DMS53 (cell line): ENCODE measurements around the gene CPSF3.
"Not testable (repeated sequence)": the region's sequence is repeated elsewhere in the genome, so short reads cannot be mapped to it uniquely, and the experiment has no call there.

Experiments
- DNase-seq: peaks from one replicate; lab custom pipeline; 2025; lab: John Stamatoyannopoulos, UW

CPSF3 gene

GRCh38 chr2:9466147-9466683, 42.8 kb downstream of the CPSF3 start:
- no peak for DNase-seq

- no peak for DNase-seq
These were observed 44.2 kb downstream of the CPSF3 start for GRCh38 chr2:9467687-9468086.

GRCh38 chr2:9471206-9471605, 47.8 kb downstream of the CPSF3 start:
- no peak for DNase-seq

- DNase-seq = no peak
These were observed 49.1 kb downstream of the CPSF3 start for GRCh38 chr2:9472511-9472910.

- peak; percentile 81 for DNase-seq
These were observed 50.0 kb downstream of the CPSF3 start for GRCh38 chr2:9473308-9473984.

GRCh38 chr2:9473985-9474360, 50.5 kb downstream of the CPSF3 start:
- peak; percentile 84 for DNase-seq

- DNase-seq = peak; percentile 72
These were observed 51.1 kb downstream of the CPSF3 start, which contains the start of gene IAH1 for GRCh38 chr2:9474361-9475057. IAH1 (plus strand) TSS chr2:9474551; CDS start chr2:9474567, 16 bp downstream.

GRCh38 chr2:9477914-9478313, 54.5 kb downstream of the CPSF3 start:
- no peak for DNase-seq

GRCh38 chr2:9478526-9478925, 55.1 kb downstream of the CPSF3 start:
- no peak for DNase-seq

GRCh38 chr2:9480157-9480556, 56.7 kb downstream of the CPSF3 start:
- no peak for DNase-seq

- DNase-seq = no peak
These were observed 59.7 kb downstream of the CPSF3 start for GRCh38 chr2:9483107-9483506.

GRCh38 chr2:9484533-9484932, 61.1 kb downstream of the CPSF3 start:
- peak; percentile 5 for DNase-seq

- no peak for DNase-seq
These were observed 65.4 kb downstream of the CPSF3 start for GRCh38 chr2:9488583-9489547.

GRCh38 chr2:9490789-9491188, 67.3 kb downstream of the CPSF3 start:
- DNase-seq = no peak

- DNase-seq = no peak
These were observed 69.5 kb downstream of the CPSF3 start for GRCh38 chr2:9492927-9493326.

- DNase-seq = no peak
These were observed 70.0 kb downstream of the CPSF3 start for GRCh38 chr2:9493478-9493877.

GRCh38 chr2:9494081-9494480, 70.6 kb downstream of the CPSF3 start:
- no peak for DNase-seq

GRCh38 chr2:9497017-9497416, 73.6 kb downstream of the CPSF3 start:
- DNase-seq = peak; percentile 92

- no peak for DNase-seq
These were observed 74.8 kb downstream of the CPSF3 start for GRCh38 chr2:9498210-9498609.

GRCh38 chr2:9508931-9509330, 85.5 kb downstream of the CPSF3 start:
- no peak for DNase-seq

- DNase-seq = not testable (repeated sequence)
These were observed 90.5 kb downstream of the CPSF3 start for GRCh38 chr2:9513946-9514345.

GRCh38 chr2:9517118-9517782, 93.8 kb downstream of the CPSF3 start:
- no peak for DNase-seq
